Measurements from ENCODE around the gene CIB4. TPM values are rescaled to one million over a fixed set of nuclear protein-coding genes. Genes with fewer than 3 reads are reported as not detected.

CIB4 gene
- total and polyA plus RNA-seq, 4 donors, result 1.3 TPM; not detected in 3

- peaks cover 0 to 9% (median 0%) of the 10 kb centered on the region in 3 donors for H3K27me3 ChIP-seq (ENCODE audit: control insufficient read depth in 3 of 3, insufficient read depth in 3 of 3, low read length in 2 of 3)
- ATAC-seq (ENCODE audit: insufficient read depth, low FRiP score), result no peak
- no peaks in the 10 kb centered on the region for H3K4me1 ChIP-seq (ENCODE audit: control insufficient read depth in 5 of 5, insufficient read depth in 5 of 5, low read length in 5 of 5)
- H3K9me3 ChIP-seq (ENCODE audit: control insufficient read depth in 4 of 4, insufficient read depth in 3 of 4, low read length in 3 of 4), result no peaks in the 10 kb centered on the region
- no peak overlapping the region for H3K9ac ChIP-seq (ENCODE audit: insufficient read depth in 1 of 2, low read length in 2 of 2)
- H3K4me3 ChIP-seq, result no peak overlapping the region
- no peak overlapping the region for H3K27ac ChIP-seq (ENCODE audit: low read depth in 1 of 2, low read length in 1 of 2)
- TF ChIP-seq CTCF (IDR thresholded peaks at IDR 0.05; ENCODE audit: control extremely low read depth, extremely low read depth), result no peak
- H3K36me3 ChIP-seq (ENCODE audit: control insufficient read depth in 4 of 4, insufficient read depth in 4 of 4, low read length in 4 of 4), result no peaks in the 10 kb centered on the region
- WGBS, 2 donors, result 65 to 68% methylated on average over 6 of the region's 6 CpGs
- DNase-seq, result no peak
These were observed 52.6 kb downstream of the CIB4 start for GRCh38 chr2:26588576-26588975.

DNA sequence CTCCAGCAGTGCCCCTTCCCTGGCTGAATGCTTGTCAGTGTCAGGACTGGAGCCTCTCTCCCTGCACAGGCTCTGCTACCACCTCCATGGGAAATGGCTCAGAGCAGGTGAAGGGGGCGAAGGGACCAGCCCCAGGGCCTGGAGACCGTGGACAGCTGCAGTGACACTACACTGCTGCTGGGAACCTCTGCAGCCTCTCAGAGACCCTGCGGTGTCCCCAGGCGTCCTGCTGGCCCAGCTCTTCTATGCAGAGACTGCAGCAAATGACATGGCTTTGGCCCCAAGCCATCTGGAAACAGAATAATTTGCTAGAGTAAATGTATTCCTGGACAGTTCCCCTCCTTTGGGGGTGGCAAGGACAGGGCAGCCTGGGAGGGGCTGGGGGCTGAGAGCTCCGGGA, 53.2 kb downstream of the CIB4 start:
- no peak overlapping the region for H3K4me3 ChIP-seq
- peaks cover 0 to 9% (median 0%) of the 10 kb centered on the region in 3 donors for H3K27me3 ChIP-seq (ENCODE audit: control insufficient read depth in 3 of 3, insufficient read depth in 3 of 3, low read length in 2 of 3)
- 63 to 83% methylated on average over 5 of the region's 5 CpGs for WGBS, 2 donors
- ATAC-seq (ENCODE audit: insufficient read depth, low FRiP score), result no peak
- no peaks in the 10 kb centered on the region for H3K9me3 ChIP-seq (ENCODE audit: control insufficient read depth in 4 of 4, insufficient read depth in 3 of 4, low read length in 3 of 4)
- H3K9ac ChIP-seq (ENCODE audit: insufficient read depth in 1 of 2, low read length in 2 of 2), result no peak overlapping the region
- H3K27ac ChIP-seq (ENCODE audit: low read depth in 1 of 2, low read length in 1 of 2), result no peak overlapping the region
- TF ChIP-seq CTCF (IDR thresholded peaks at IDR 0.05; ENCODE audit: control extremely low read depth, extremely low read depth), result no peak
- H3K4me1 ChIP-seq (ENCODE audit: control insufficient read depth in 5 of 5, insufficient read depth in 5 of 5, low read length in 5 of 5), result no peaks in the 10 kb centered on the region
- H3K36me3 ChIP-seq (ENCODE audit: control insufficient read depth in 4 of 4, insufficient read depth in 4 of 4, low read length in 4 of 4), result no peaks in the 10 kb centered on the region
- DNase-seq, result peak in 2 of 3 donors; percentile 11 to 14

GRCh38 chr2:26585966-26586365, 55.2 kb downstream of the CIB4 start:
- no peak overlapping the region for H3K4me3 ChIP-seq
- no peaks in the 10 kb centered on the region for H3K36me3 ChIP-seq (ENCODE audit: control insufficient read depth in 4 of 4, insufficient read depth in 4 of 4, low read length in 4 of 4)
- ATAC-seq (ENCODE audit: insufficient read depth, low FRiP score) (no peak), DNase-seq (no peak)
- no peak overlapping the region for H3K9ac ChIP-seq (ENCODE audit: insufficient read depth in 1 of 2, low read length in 2 of 2)
- TF ChIP-seq CTCF (IDR thresholded peaks at IDR 0.05; ENCODE audit: control extremely low read depth, extremely low read depth), result no peak
- no peaks in the 10 kb centered on the region for H3K4me1 ChIP-seq (ENCODE audit: control insufficient read depth in 5 of 5, insufficient read depth in 5 of 5, low read length in 5 of 5)
- H3K9me3 ChIP-seq (ENCODE audit: control insufficient read depth in 4 of 4, insufficient read depth in 3 of 4, low read length in 3 of 4), result no peaks in the 10 kb centered on the region
- peaks cover 0 to 9% (median 0%) of the 10 kb centered on the region in 3 donors for H3K27me3 ChIP-seq (ENCODE audit: control insufficient read depth in 3 of 3, insufficient read depth in 3 of 3, low read length in 2 of 3)
- H3K27ac ChIP-seq (ENCODE audit: low read depth in 1 of 2, low read length in 1 of 2), result no peak overlapping the region
- 71 to 73% methylated on average over 10 of the region's 10 CpGs for WGBS, 2 donors

- 80 to 88% methylated on average over 8 of the region's 8 CpGs for WGBS, 2 donors
- TF ChIP-seq CTCF (IDR thresholded peaks at IDR 0.05; ENCODE audit: control extremely low read depth, extremely low read depth), result no peak
- Histone ChIP-seq H3K9me3 (ENCODE audit: control insufficient read depth in 4 of 4, insufficient read depth in 3 of 4, low read length in 3 of 4) (no peaks in the 10 kb centered on the region), H3K4me3 (no peak overlapping the region), H3K9ac (ENCODE audit: insufficient read depth in 1 of 2, low read length in 2 of 2) (no peak overlapping the region), H3K4me1 (ENCODE audit: control insufficient read depth in 5 of 5, insufficient read depth in 5 of 5, low read length in 5 of 5) (no peaks in the 10 kb centered on the region), H3K36me3 (ENCODE audit: control insufficient read depth in 4 of 4, insufficient read depth in 4 of 4, low read length in 4 of 4) (no peaks in the 10 kb centered on the region), H3K27me3 (ENCODE audit: control insufficient read depth in 3 of 3, insufficient read depth in 3 of 3, low read length in 2 of 3) (peaks cover 0 to 9% (median 0%) of the 10 kb centered on the region in 3 donors), H3K27ac (ENCODE audit: low read depth in 1 of 2, low read length in 1 of 2) (no peak overlapping the region)
- ATAC-seq (ENCODE audit: insufficient read depth, low FRiP score), result no peak
- DNase-seq, result no peak
These were observed 56.1 kb downstream of the CIB4 start for GRCh38 chr2:26585100-26585499.
